HepG2 (cell line): ENCODE results near the gene CAVIN2. TPM values are rescaled to one million over a fixed set of nuclear protein-coding genes. Genes with fewer than 3 reads are reported as not detected.

Experiments used
- ATAC-seq: fragments of 200-7000 bp; cut with Tn5 transposase; 3 replicates; pipeline ENCODE4 v1.9.1; 2020; ENCODE audit warnings: mild to moderate bottlenecking, moderate library complexity
- BruUV-seq: library from RNA; stranded (reverse); fragments of 400-500 nt; replicated peaks from 2 replicates; lab custom pipeline; 2021; lab: Mats Ljungman, UMichigan
- CTCF ChIA-PET: fragments of 300-600 bp; formaldehyde crosslinking; extraction: SDS; loops from one replicate; lab custom pipeline; 2021; ENCODE audit warnings: low total read pairs, inconsistent platforms, low intra/inter-chr PET ratio; lab: Yijun Ruan, JAX
- POLR2A ChIA-PET: fragments of 350-600 bp; sonication (Branson Sonifier 250); formaldehyde crosslinking; loops from one replicate; lab custom pipeline; 2020; ENCODE audit warnings: antibody characterized with exemption, inconsistent platforms; lab: Yijun Ruan, JAX
- DNase-seq: peaks from one replicate; pipeline ENCODE4 v3.0.0-alpha.2; 2015; ENCODE audit warnings: low spot score
- FAIRE-seq: peaks from 3 replicates; lab custom pipeline; 2011; peaks lifted over from hg19 to GRCh38; lab: Jason Lieb, UNC
- H2AFZ ChIP-seq: one replicate; pipeline ENCODE4 v1.6.1; 2011; ENCODE audit warnings: low read length, inconsistent platforms
- H3K27ac ChIP-seq: fragments of 300-600 bp; 3 replicates; pipeline ENCODE4 v1.8.0; 2011; ENCODE audit warnings: mixed run types, mild to moderate bottlenecking, mixed read lengths, low read length, inconsistent platforms; ENCODE audit not compliant: insufficient read depth; ENCODE audit errors: extremely low read length
- H3K27me3 ChIP-seq, 2 experiments: fragments of 200-600 bp in 1 of 2; 2 replicates in 1 of 2; 3 replicates in 1 of 2; pipeline versions ENCODE4 v1.6.0 to v1.8.0; 2011; ENCODE audit warnings: low read length in 2 of 2, mild to moderate bottlenecking in 2 of 2, moderate library complexity in 2 of 2, inconsistent platforms in 1 of 2; ENCODE audit not compliant: insufficient read depth in 2 of 2, control insufficient read depth in 1 of 2
- H3K36me3 ChIP-seq, 2 experiments: fragments of 200-600 bp in 1 of 2; replicated peaks in 1 of 2; 2 replicates in 1 of 2; 3 replicates in 1 of 2; pipeline versions ENCODE4 v1.5.1 to v1.8.0; 2011; ENCODE audit warnings: low read length in 2 of 2, inconsistent platforms in 1 of 2; ENCODE audit not compliant: insufficient read depth in 2 of 2, control insufficient read depth in 1 of 2
- H3K4me1 ChIP-seq: 2 replicates; pipeline ENCODE4 v1.5.1; 2012; ENCODE audit warnings: low read length, inconsistent platforms; ENCODE audit not compliant: insufficient read depth
- H3K4me2 ChIP-seq: 2 replicates; pipeline ENCODE4 v1.6.0; 2011; ENCODE audit warnings: low read depth, low read length, inconsistent platforms
- H3K4me3 ChIP-seq, 3 experiments: fragments of 200-600 bp in 1 of 3; sonication (generic), shearing (Covaris generic) in 1 of 3; replicated peaks in 1 of 3; 2 replicates each; pipeline ENCODE4 v1.5.1; 2011 to 2016; ENCODE audit warnings: low read length in 3 of 3, inconsistent platforms in 2 of 3, low read depth in 2 of 3, mild to moderate bottlenecking in 2 of 3, control low read depth in 1 of 3, mixed read lengths in 1 of 3; ENCODE audit not compliant: insufficient read depth in 1 of 3
- H3K79me2 ChIP-seq: one replicate; pipeline ENCODE4 v1.6.1; 2011; ENCODE audit warnings: low read length, inconsistent platforms; ENCODE audit not compliant: insufficient read depth
- H3K9ac ChIP-seq: 2 replicates; pipeline ENCODE4 v1.6.0; 2011; ENCODE audit warnings: mild to moderate bottlenecking, low read depth, low read length, inconsistent platforms; ENCODE audit not compliant: insufficient read depth
- H3K9me3 ChIP-seq: 2 replicates; pipeline ENCODE4 v1.5.1; 2012; ENCODE audit warnings: mild to moderate bottlenecking, low read length
- H4K20me1 ChIP-seq: 2 replicates; pipeline ENCODE4 v1.6.0; 2011; ENCODE audit warnings: inconsistent platforms, mild to moderate bottlenecking, low read length, moderate library complexity; ENCODE audit not compliant: insufficient read depth
- BCLAF1 ChIP-seq: fragments of 450-650 bp; IDR thresholded peaks from 2 replicates; pipeline ENCODE4 v1.6.1; 2017; ENCODE audit warnings: mild to moderate bottlenecking
- CEBPG ChIP-seq: IDR thresholded peaks from 2 replicates; pipeline ENCODE4 v1.6.1; 2016
- DNMT1 ChIP-seq: sonication (generic); formaldehyde crosslinking; IDR thresholded peaks from 2 replicates; pipeline ENCODE4 v1.5.1; 2020; ENCODE audit warnings: mild to moderate bottlenecking, missing genetic modification reagents
- GMEB1 ChIP-seq: sonication (generic); formaldehyde crosslinking; IDR thresholded peaks from 2 replicates; pipeline ENCODE4 v1.5.1; 2020; ENCODE audit warnings: missing genetic modification reagents, mild to moderate bottlenecking, borderline replicate concordance
- SRSF1 ChIP-seq: fragments of 200-400 bp; formaldehyde crosslinking; optimal IDR thresholded peaks from 2 replicates; pipeline ENCODE3; 2017; ENCODE audit warnings: mild to moderate bottlenecking, low read depth, low read length, moderate library complexity
- ZNF142 ChIP-seq: sonication (generic); formaldehyde crosslinking; IDR thresholded peaks from 2 replicates; pipeline ENCODE4 v1.4.0; 2020; ENCODE audit warnings: missing genetic modification reagents
- ZNF275 ChIP-seq: sonication (generic); formaldehyde crosslinking; IDR thresholded peaks from 2 replicates; pipeline ENCODE4 v1.8.0; 2022; ENCODE audit warnings: missing genetic modification reagents, mild to moderate bottlenecking, inconsistent platforms, borderline replicate concordance
- ZNF468 ChIP-seq: sonication (generic); formaldehyde crosslinking; IDR thresholded peaks from 2 replicates; pipeline ENCODE4 v1.8.0; 2022; ENCODE audit warnings: mild to moderate bottlenecking, moderate library complexity, missing genetic modification reagents
- ZNF484 ChIP-seq: sonication (generic); formaldehyde crosslinking; IDR thresholded peaks from 2 replicates; pipeline ENCODE4 v1.5.1; 2020; ENCODE audit warnings: mild to moderate bottlenecking, low read depth, missing genetic modification reagents, borderline replicate concordance
- ZNF580 ChIP-seq: IDR thresholded peaks from 2 replicates; pipeline ENCODE4 v1.6.1; 2016; ENCODE audit warnings: low read depth, borderline replicate concordance
- ZNF619 ChIP-seq: sonication (generic); formaldehyde crosslinking; IDR thresholded peaks from 2 replicates; pipeline ENCODE4 v1.4.0; 2020; ENCODE audit warnings: mild to moderate bottlenecking, missing genetic modification reagents
- ZNF75D ChIP-seq: sonication (generic); formaldehyde crosslinking; IDR thresholded peaks from 2 replicates; pipeline ENCODE4 v1.8.1; 2023; ENCODE audit warnings: missing genetic modification reagents, mild to moderate bottlenecking, borderline replicate concordance
- ZSCAN29 ChIP-seq: sonication (generic); formaldehyde crosslinking; conservative IDR thresholded peaks from 2 replicates; pipeline ENCODE4 v1.4.0; 2020; ENCODE audit warnings: mild to moderate bottlenecking, missing genetic modification reagents
- WGBS: methylation state at CpG from one replicate; pipeline ENCODE4 v1.1.6; 2017; ENCODE audit warnings: low lambda C conversion rate; 5-methylcytosine and 5-hydroxymethylcytosine counted together
- in situ Hi-C: cut with HindIII; loops from 2 replicates; pipeline ENCODE4 v1.10.0; 2017; ENCODE audit warnings: low pct_unique_long_range_greater_than_20kb; ENCODE audit not compliant: extremely low pct_ligation_motif_present
- intact Hi-C: fragments of 100-400 bp; cut with micrococcal nuclease; formaldehyde crosslinking; loops from one replicate; pipeline ENCODE4 v1.10.0; 2022; ENCODE audit not compliant: unreplicated experiment
- polyA plus RNA-seq, 8 experiments: library from polyadenylated mRNA; depleted of rRNA in 3 of 8; stranded (reverse) in 7 of 8; unstranded in 1 of 8; fragments of >200 nt; fragmentation: Illumina TruSeq in 4 of 8; extraction: Trizol in 4 of 8; gene quantifications; 2 replicates each; pipeline versions ENCODE4 v1.2.1 to v1.2.3, GENCODE V29; 2011 to 2016; ENCODE audit warnings: low read depth in 4 of 8, missing spikeins in 1 of 8, mixed read lengths in 1 of 8; ENCODE audit not compliant: insufficient read depth in 1 of 8
- total RNA-seq, 5 experiments: library from RNA; depleted of rRNA; stranded (reverse); fragments of >200 nt; fragmentation: Illumina TruSeq; extraction: Trizol; gene quantifications; 2 replicates each; pipeline ENCODE4 v1.2.3, GENCODE V29; 2016; ENCODE audit warnings: low read depth in 1 of 5

CAVIN2 gene
- total and polyA plus RNA-seq, 2 of the 13 experiments (the other 11 are each of a cell fraction or from before 2014, with no cell fraction given) = 7.6 to 38.8 TPM

- Histone ChIP-seq H3K27ac (no peak overlapping the region), H3K9me3 (no peaks in the 10 kb centered on the region), H3K27me3 (no peaks in the 10 kb centered on the region), H3K4me1 (peaks cover 42% of the 10 kb centered on the region), H3K4me2 (no peak overlapping the region), H3K4me3 (no peak overlapping the region), H3K36me3 (peaks cover 6 to 36% of the 10 kb centered on the region in 2 experiments), H3K79me2 (peaks cover 12% of the 10 kb centered on the region)
- intact Hi-C loops = no loop called here
- ChIA-PET CTCF (no interaction called here), POLR2A (interaction anchor here (1.9 kb wide), 1 partner anchor 28 kb away, joined by 5 read pairs; no protein-coding TSS in a partner anchor)
- in situ Hi-C loops = no loop called here
- no peak for ATAC-seq
- DNase-seq = no peak
- 93% methylated on average over 4 of the region's 4 CpGs for WGBS
- TF ChIP-seq ZNF484 (CRISPR knock-in tag) (no peak), GMEB1 (CRISPR knock-in tag) (no peak), ZNF142 (no peak), ZNF580 (CRISPR knock-in tag) (no peak), SRSF1 (no peak), ZNF468 (no peak), ZNF619 (CRISPR knock-in tag) (no peak), DNMT1 (CRISPR knock-in tag) (no peak), ZNF75D (no peak), CEBPG (CRISPR knock-in tag) (no peak), BCLAF1 (no peak), ZSCAN29 (CRISPR knock-in tag) (no peak), ZNF275 (CRISPR knock-in tag) (no peak)
- TF ChIP-seq, all 625 proteins: peak for 0
- Histone ChIP-seq H3K9ac (no peak overlapping the region), H2AFZ (no peak overlapping the region), H4K20me1 (no peaks in the 10 kb centered on the region)
- no peak for FAIRE-seq
- no TSS peak for BruUV-seq
Observed at GRCh38 chr2:191838526-191838925, 8.4 kb downstream of the CAVIN2 start.
